DOHH2 (cell line): ENCODE results near the gene TPM1.

Source experiments
- EZH2phosphoT487 ChIP-seq: fragments of 200-600 bp; sonication (generic); IDR thresholded peaks from 2 replicates; pipeline ENCODE4 v1.6.1; 2017; ENCODE audit warnings: borderline replicate concordance, mild to moderate bottlenecking, antibody characterized with exemption, low read length, moderate library complexity, mixed read lengths
- TF ChIP-seq, protein P1 (sequence below): fragments of 200-600 bp; sonication (generic); IDR thresholded peaks from one replicate; pipeline ENCODE4 v1.5.1; 2014; ENCODE audit warnings: antibody characterized with exemption, mild to moderate bottlenecking, low read depth, low read length; ENCODE audit not compliant: poor library complexity, severe bottlenecking

- TF ChIP-seq, protein P1, sequence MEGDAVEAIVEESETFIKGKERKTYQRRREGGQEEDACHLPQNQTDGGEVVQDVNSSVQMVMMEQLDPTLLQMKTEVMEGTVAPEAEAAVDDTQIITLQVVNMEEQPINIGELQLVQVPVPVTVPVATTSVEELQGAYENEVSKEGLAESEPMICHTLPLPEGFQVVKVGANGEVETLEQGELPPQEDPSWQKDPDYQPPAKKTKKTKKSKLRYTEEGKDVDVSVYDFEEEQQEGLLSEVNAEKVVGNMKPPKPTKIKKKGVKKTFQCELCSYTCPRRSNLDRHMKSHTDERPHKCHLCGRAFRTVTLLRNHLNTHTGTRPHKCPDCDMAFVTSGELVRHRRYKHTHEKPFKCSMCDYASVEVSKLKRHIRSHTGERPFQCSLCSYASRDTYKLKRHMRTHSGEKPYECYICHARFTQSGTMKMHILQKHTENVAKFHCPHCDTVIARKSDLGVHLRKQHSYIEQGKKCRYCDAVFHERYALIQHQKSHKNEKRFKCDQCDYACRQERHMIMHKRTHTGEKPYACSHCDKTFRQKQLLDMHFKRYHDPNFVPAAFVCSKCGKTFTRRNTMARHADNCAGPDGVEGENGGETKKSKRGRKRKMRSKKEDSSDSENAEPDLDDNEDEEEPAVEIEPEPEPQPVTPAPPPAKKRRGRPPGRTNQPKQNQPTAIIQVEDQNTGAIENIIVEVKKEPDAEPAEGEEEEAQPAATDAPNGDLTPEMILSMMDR, result no peak
- no peak for TF ChIP-seq EZH2phosphoT487
These were observed 20.7 kb downstream of the TPM1 start for GRCh38 chr15:63063164-63063756.
